ENCODE data around the gene LMTK3.

DNA sequence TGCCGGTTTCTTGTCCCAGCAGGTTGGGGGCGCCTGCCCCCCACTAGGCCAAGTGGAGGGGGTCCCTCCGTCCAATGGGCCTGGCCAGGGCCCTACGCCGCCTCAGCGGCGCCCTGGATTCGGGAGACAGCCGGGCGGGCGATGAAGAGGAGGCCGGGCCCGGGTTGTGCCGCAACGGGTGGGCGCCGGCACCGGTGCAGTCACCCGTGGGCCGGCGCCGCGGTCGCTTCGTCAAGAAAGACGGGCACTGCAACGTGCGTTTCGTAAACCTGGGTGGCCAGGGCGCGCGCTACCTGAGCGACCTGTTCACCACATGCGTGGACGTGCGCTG lies 50.0 kb downstream of the LMTK3 start:
- TF ChIP-seq POLR2A (IDR thresholded peaks at IDR 0.05; ENCODE audit: low read depth, low read length) (no peak), SPI1 (IDR thresholded peaks at IDR 0.05; ENCODE audit: low read depth, low read length) (no peak)
